GM23338 (cell line): Measurements from ENCODE around the gene REG4.

ENCODE experiments used
- CTCF ChIP-seq, 2 experiments: fragments of 200-600 bp in 1 of 2; sonication (generic) in 1 of 2; conservative IDR thresholded peaks; 2 replicates each; pipeline versions ENCODE4 v1.5.1 to v1.6.1; 2016 to 2017; ENCODE audit warnings: antibody characterized with exemption in 2 of 2, low read depth in 2 of 2, mild to moderate bottlenecking in 2 of 2, moderate library complexity in 1 of 2
- JUNB ChIP-seq: IDR thresholded peaks from one replicate; pipeline ENCODE4 v1.6.1; 2016; ENCODE audit warnings: antibody characterized with exemption; ENCODE audit not compliant: unreplicated experiment

- TF ChIP-seq JUNB (no peak), CTCF (conservative IDR thresholded peaks at IDR 0.05; ENCODE audit: low read depth in 2 of 2) (peak; percentile 89 to 95)
Measured at GRCh38 chr1:119808972-119809550, 2.2 kb downstream of the REG4 start.
